Right lobe of liver (tissue), 4 donors: Measurements from ENCODE around the gene WBP2.

Experiments
- POLR2A ChIP-seq: fragments of 450-650 bp; IDR thresholded peaks from one replicate; pipeline ENCODE4 v1.6.1; 2017; ENCODE audit warnings: antibody characterized with exemption, mild to moderate bottlenecking
- TF ChIP-seq, protein P1 (sequence below), 4 donors: fragments of 200-600 bp in 3 of 4; fragments of 450-650 bp in 1 of 4; IDR thresholded peaks; one replicate each; pipeline versions ENCODE4 v1.5.1 to v1.8.0; 2016 to 2022; ENCODE audit warnings: antibody characterized with exemption in 4 of 4, mild to moderate bottlenecking in 2 of 4
- donor health status: DM: no; HTN: no; CAD: no.
- donor health status: DM: no; HTN: no; CAD: no.
- donor health status: DM: no; HTN: yes; CAD: no.

DNA sequence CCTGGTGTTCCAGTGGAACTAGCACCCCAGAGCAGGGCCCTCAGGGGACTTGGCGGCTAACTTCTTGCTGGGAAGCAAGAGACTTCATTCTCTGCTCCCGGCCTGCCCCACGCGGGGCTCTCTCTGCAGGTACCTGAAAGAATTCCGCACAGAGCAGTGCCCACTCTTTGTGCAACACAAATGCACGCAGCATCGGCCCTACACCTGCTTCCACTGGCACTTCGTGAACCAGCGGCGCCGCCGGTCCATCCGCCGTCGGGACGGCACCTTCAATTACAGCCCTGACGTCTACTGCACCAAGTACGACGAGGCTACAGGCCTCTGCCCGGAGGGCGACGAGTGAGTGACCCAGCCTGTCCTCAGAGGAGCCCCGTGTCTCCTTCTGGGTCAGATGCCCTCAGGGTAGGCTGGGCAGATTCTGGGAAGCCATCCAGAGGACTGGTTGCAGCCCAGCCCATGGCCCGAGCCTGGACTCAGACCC is 45.5 kb downstream of the WBP2 start:
- TF ChIP-seq, protein P1, sequence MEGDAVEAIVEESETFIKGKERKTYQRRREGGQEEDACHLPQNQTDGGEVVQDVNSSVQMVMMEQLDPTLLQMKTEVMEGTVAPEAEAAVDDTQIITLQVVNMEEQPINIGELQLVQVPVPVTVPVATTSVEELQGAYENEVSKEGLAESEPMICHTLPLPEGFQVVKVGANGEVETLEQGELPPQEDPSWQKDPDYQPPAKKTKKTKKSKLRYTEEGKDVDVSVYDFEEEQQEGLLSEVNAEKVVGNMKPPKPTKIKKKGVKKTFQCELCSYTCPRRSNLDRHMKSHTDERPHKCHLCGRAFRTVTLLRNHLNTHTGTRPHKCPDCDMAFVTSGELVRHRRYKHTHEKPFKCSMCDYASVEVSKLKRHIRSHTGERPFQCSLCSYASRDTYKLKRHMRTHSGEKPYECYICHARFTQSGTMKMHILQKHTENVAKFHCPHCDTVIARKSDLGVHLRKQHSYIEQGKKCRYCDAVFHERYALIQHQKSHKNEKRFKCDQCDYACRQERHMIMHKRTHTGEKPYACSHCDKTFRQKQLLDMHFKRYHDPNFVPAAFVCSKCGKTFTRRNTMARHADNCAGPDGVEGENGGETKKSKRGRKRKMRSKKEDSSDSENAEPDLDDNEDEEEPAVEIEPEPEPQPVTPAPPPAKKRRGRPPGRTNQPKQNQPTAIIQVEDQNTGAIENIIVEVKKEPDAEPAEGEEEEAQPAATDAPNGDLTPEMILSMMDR (IDR thresholded peaks at IDR 0.05), result no peak
- TF ChIP-seq POLR2A, result no peak
